HG03439 (cell line): ENCODE data around the gene TMPRSS6.

Experiments used
- ATAC-seq: cut with Tn5 transposase; IDR thresholded peaks from one replicate; pipeline ENCODE4 v1.9.1; 2021; ENCODE audit warnings: mild to moderate bottlenecking, moderate library complexity; ENCODE audit not compliant: unreplicated experiment

The TMPRSS6 gene

GRCh38 chr22:37140686-37141323 lies 31.3 kb upstream of the TMPRSS6 start:
- no peak for ATAC-seq

GRCh38 chr22:37139762-37140161 lies 30.2 kb upstream of the TMPRSS6 start:
- no peak for ATAC-seq

GRCh38 chr22:37138849-37139561 lies 29.5 kb upstream of the TMPRSS6 start:
- ATAC-seq: no peak

- ATAC-seq: no peak
Measured at GRCh38 chr22:37137903-37138665, 28.6 kb upstream of the TMPRSS6 start.

GRCh38 chr22:37137131-37137530 lies 27.6 kb upstream of the TMPRSS6 start:
- ATAC-seq: no peak

GRCh38 chr22:37135023-37135422 lies 25.5 kb upstream of the TMPRSS6 start:
- ATAC-seq: no peak

- ATAC-seq: no peak
Measured at GRCh38 chr22:37133304-37134018, 23.9 kb upstream of the TMPRSS6 start.

- ATAC-seq: no peak
Measured at GRCh38 chr22:37132773-37133172, 23.3 kb upstream of the TMPRSS6 start.

- no peak for ATAC-seq
Measured at GRCh38 chr22:37129866-37130441, 20.4 kb upstream of the TMPRSS6 start.

- ATAC-seq: no peak
Measured at GRCh38 chr22:37128555-37129281, 19.2 kb upstream of the TMPRSS6 start.

- ATAC-seq: no peak
Measured at GRCh38 chr22:37127350-37127878, 17.9 kb upstream of the TMPRSS6 start.

GRCh38 chr22:37126882-37127281 lies 17.4 kb upstream of the TMPRSS6 start:
- no peak for ATAC-seq

GRCh38 chr22:37126383-37126782 lies 16.9 kb upstream of the TMPRSS6 start:
- no peak for ATAC-seq

- ATAC-seq: no peak
Measured at GRCh38 chr22:37123649-37124048, 14.1 kb upstream of the TMPRSS6 start.

GRCh38 chr22:37122598-37123180 lies 13.2 kb upstream of the TMPRSS6 start:
- ATAC-seq: no peak

- peak; percentile 86 for ATAC-seq
Measured at GRCh38 chr22:37121887-37122591, 12.5 kb upstream of the TMPRSS6 start.

GRCh38 chr22:37120569-37121340 lies 11.2 kb upstream of the TMPRSS6 start:
- no peak for ATAC-seq

- no peak for ATAC-seq
Measured at GRCh38 chr22:37119872-37120271, 10.4 kb upstream of the TMPRSS6 start.
